Measurements from ENCODE around the gene IL17REL.
A peak's percentile ranks its signal among the peaks of the same experiment; 100 is the strongest.

The IL17REL gene

GRCh38 chr22:49967706-49968208 lies 44.8 kb downstream of the IL17REL start:
- peak; percentile 18 for DNase-seq

GRCh38 chr22:49966774-49967705 lies 45.5 kb downstream of the IL17REL start:
- Mint-ChIP-seq H3K36me3 (ENCODE audit: low read depth) (no peaks in the 10 kb centered on the region), H3K4me1 (peaks cover 42% of the 10 kb centered on the region), H3K27me3 (ENCODE audit: low read depth, poor library complexity) (peaks cover 12% of the 10 kb centered on the region), H3K27ac (no peak overlapping the region), H3K9me3 (no peaks in the 10 kb centered on the region), H3K4me3 (no peak overlapping the region)
- no peak for TF ChIP-seq CTCF (IDR thresholded peaks at IDR 0.05)
- DNase-seq: peak; percentile 38

More at GRCh38 chr22:49967706-49968208, 44.8 kb downstream of the IL17REL start:
- Mint-ChIP-seq H3K36me3 (ENCODE audit: low read depth) (no peaks in the 10 kb centered on the region), H3K4me3 (no peak overlapping the region), H3K27me3 (ENCODE audit: low read depth, poor library complexity) (peaks cover 12% of the 10 kb centered on the region), H3K9me3 (no peaks in the 10 kb centered on the region), H3K27ac (peak overlapping the region; percentile 85), H3K4me1 (peaks cover 42% of the 10 kb centered on the region)
- no peak for TF ChIP-seq CTCF (IDR thresholded peaks at IDR 0.05)

DNA sequence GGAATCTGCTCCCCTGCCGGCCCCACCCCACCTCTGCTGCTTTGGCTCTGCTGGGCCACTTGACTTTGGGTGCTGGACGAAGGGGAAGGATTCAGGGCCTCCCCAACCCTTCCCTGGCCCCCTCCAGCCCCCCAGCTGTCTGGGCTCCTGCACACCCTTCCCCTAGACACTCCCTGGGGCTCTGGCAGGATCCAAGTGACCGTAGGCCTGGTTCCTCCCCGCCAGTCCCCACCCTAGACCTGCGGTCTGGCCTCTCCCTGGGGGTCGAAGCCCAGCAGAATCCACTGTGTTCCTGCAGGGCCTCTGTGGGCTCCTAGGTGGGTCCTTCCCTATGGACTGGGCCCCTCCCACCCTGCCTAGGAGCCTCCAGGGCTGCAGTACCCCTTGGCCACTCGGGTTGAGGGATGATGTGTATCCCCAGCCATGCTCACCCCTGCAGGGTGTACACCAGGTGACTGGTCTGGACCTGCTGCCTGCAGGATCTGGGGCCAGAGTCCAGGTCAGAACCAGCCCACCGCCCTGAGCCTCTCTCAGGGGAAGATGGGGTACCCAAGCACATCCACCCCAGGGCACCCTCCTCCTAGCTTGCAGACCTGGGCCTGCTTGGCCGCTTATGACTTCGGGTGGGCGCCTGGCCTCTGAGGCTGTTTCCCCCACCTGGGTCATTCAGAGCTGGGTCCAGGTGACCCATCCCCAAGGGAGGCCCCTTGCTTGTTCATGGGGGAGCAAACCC lies 46.4 kb downstream of the IL17REL start:
- no peak overlapping the region for H3K4me3 Mint-ChIP-seq
- H3K4me1 Mint-ChIP-seq: peaks cover 42% of the 10 kb centered on the region
- peaks cover 12% of the 10 kb centered on the region for H3K27me3 Mint-ChIP-seq (ENCODE audit: low read depth, poor library complexity)
- TF ChIP-seq CTCF (IDR thresholded peaks at IDR 0.05): no peak
- no peaks in the 10 kb centered on the region for H3K9me3 Mint-ChIP-seq
- no peak overlapping the region for H3K27ac Mint-ChIP-seq
- no peaks in the 10 kb centered on the region for H3K36me3 Mint-ChIP-seq (ENCODE audit: low read depth)
- no peak for DNase-seq

- Mint-ChIP-seq H3K4me3 (no peak overlapping the region), H3K27ac (no peak overlapping the region), H3K27me3 (ENCODE audit: low read depth, poor library complexity) (peaks cover 3% of the 10 kb centered on the region), H3K9me3 (no peaks in the 10 kb centered on the region), H3K36me3 (ENCODE audit: low read depth) (no peaks in the 10 kb centered on the region), H3K4me1 (peaks cover 37% of the 10 kb centered on the region)
- TF ChIP-seq CTCF (IDR thresholded peaks at IDR 0.05): no peak
- DNase-seq: no peak
These were observed 47.2 kb downstream of the IL17REL start for GRCh38 chr22:49965091-49966040.
